ENCODE measurements around the gene REPS2. TPM values are rescaled to one million over a fixed set of nuclear protein-coding genes. Genes with fewer than 3 reads are reported as not detected.

REPS2 gene
- total and polyA plus RNA-seq, 2 experiments from 2014 or later, result 1.2 to 4.4 TPM

- no peaks in the 10 kb centered on the region for H3K27me3 Mint-ChIP-seq (ENCODE audit: insufficient read depth, low read depth, poor library complexity)
- no peaks in the 10 kb centered on the region for H3F3A ChIP-seq (replicated peaks; ENCODE audit: low read depth)
- no peak overlapping the region for H3K4me3 ChIP-seq
- H3K4me2 ChIP-seq, result no peak overlapping the region
- no peaks in the 10 kb centered on the region for H3K79me2 ChIP-seq (replicated peaks; ENCODE audit: insufficient read depth)
- H3K27ac Mint-ChIP-seq, result no peak overlapping the region
- H3K4me1 Mint-ChIP-seq, result peaks cover 3% of the 10 kb centered on the region; the same call in 1 of the 3 replicates
- H3K4me3 Mint-ChIP-seq, result no peak overlapping the region; the same call in 2 of the 3 replicates
- H3K9me3 Mint-ChIP-seq, result no peaks in the 10 kb centered on the region
- DNase-seq (ENCODE audit: low spot score) (peak; percentile 47), ATAC-seq (peak; percentile 91)
- TF ChIP-seq CTCF (conservative IDR thresholded peaks at IDR 0.05; ENCODE audit: low read depth in 2 of 2) (peak in 1 of 2 experiments; percentile 15; a peak in 1 of 4 replicates), EZH2phosphoT487 (IDR thresholded peaks at IDR 0.05; ENCODE audit: unreplicated experiment) (no peak)
- H3K36me3 ChIP-seq (ENCODE audit: insufficient read depth), result no peaks in the 10 kb centered on the region
- no peaks in the 10 kb centered on the region for H3K36me3 Mint-ChIP-seq (ENCODE audit: low read depth)
- no peaks in the 10 kb centered on the region for H3K27me3 ChIP-seq (ENCODE audit: insufficient read depth)
- H3K27ac ChIP-seq (ENCODE audit: low read depth), result no peak overlapping the region
- no peaks in the 10 kb centered on the region for H3K4me1 ChIP-seq (ENCODE audit: insufficient read depth)
- H4K20me1 ChIP-seq (replicated peaks; ENCODE audit: insufficient read depth), result no peaks in the 10 kb centered on the region
- no peak overlapping the region for H2AFZ ChIP-seq
- H3K9me2 ChIP-seq (ENCODE audit: insufficient read depth), result no peaks in the 10 kb centered on the region
These were observed 78.4 kb downstream of the REPS2 start for GRCh38 chrX:17024886-17025285.

- DNase-seq (ENCODE audit: low spot score), result no peak
- H3K79me2 ChIP-seq (replicated peaks; ENCODE audit: insufficient read depth), result no peaks in the 10 kb centered on the region
- no peaks in the 10 kb centered on the region for H3K27me3 ChIP-seq (ENCODE audit: insufficient read depth)
- H3K4me3 Mint-ChIP-seq, result no peak overlapping the region
- H3K4me3 ChIP-seq, result no peak overlapping the region
- no peak for TF ChIP-seq REST (IDR thresholded peaks at IDR 0.05; ENCODE audit: unreplicated experiment)
- no peak for TF ChIP-seq POLR2AphosphoS5 (IDR thresholded peaks at IDR 0.05; ENCODE audit: low read depth)
- TF ChIP-seq CTCF (conservative IDR thresholded peaks at IDR 0.05; ENCODE audit: low read depth in 2 of 2), result no peak
- no peak for TF ChIP-seq ZNF331 (CRISPR knock-in tag; IDR thresholded peaks at IDR 0.05; ENCODE audit: low read depth)
- TF ChIP-seq CREB1 (CRISPR knock-in tag; IDR thresholded peaks at IDR 0.05; ENCODE audit: low read depth), result no peak
- H3K4me1 Mint-ChIP-seq, result peaks cover 3% of the 10 kb centered on the region; the same call in 1 of the 3 replicates
- no peaks in the 10 kb centered on the region for H3K9me3 Mint-ChIP-seq
- no peaks in the 10 kb centered on the region for H3K27me3 Mint-ChIP-seq (ENCODE audit: insufficient read depth, low read depth, poor library complexity)
- ATAC-seq, result no peak
- no peak overlapping the region for H2AFZ ChIP-seq
- no peaks in the 10 kb centered on the region for H3K36me3 ChIP-seq (ENCODE audit: insufficient read depth)
- H3K27ac ChIP-seq (ENCODE audit: low read depth), result no peak overlapping the region
- no peaks in the 10 kb centered on the region for H3F3A ChIP-seq (replicated peaks; ENCODE audit: low read depth)
- no peaks in the 10 kb centered on the region for H4K20me1 ChIP-seq (replicated peaks; ENCODE audit: insufficient read depth)
- H3K4me1 ChIP-seq (ENCODE audit: insufficient read depth), result no peaks in the 10 kb centered on the region
- H3K4me2 ChIP-seq, result no peak overlapping the region
- H3K36me3 Mint-ChIP-seq (ENCODE audit: low read depth), result no peaks in the 10 kb centered on the region
- no peak overlapping the region for H3K27ac Mint-ChIP-seq
- no peaks in the 10 kb centered on the region for H3K9me2 ChIP-seq (ENCODE audit: insufficient read depth)
These were observed 79.3 kb downstream of the REPS2 start for GRCh38 chrX:17025621-17026302.

Data from GM23338 (cell line).